Left forelimb (tissue), 1 donor: ENCODE data around the gene LRMDA.

Experiments used
- DNase-seq: peaks from one replicate; pipeline ENCODE4 v3.0.0-alpha.2; 2018; ENCODE audit warnings: low spot score

The LRMDA gene

DNA sequence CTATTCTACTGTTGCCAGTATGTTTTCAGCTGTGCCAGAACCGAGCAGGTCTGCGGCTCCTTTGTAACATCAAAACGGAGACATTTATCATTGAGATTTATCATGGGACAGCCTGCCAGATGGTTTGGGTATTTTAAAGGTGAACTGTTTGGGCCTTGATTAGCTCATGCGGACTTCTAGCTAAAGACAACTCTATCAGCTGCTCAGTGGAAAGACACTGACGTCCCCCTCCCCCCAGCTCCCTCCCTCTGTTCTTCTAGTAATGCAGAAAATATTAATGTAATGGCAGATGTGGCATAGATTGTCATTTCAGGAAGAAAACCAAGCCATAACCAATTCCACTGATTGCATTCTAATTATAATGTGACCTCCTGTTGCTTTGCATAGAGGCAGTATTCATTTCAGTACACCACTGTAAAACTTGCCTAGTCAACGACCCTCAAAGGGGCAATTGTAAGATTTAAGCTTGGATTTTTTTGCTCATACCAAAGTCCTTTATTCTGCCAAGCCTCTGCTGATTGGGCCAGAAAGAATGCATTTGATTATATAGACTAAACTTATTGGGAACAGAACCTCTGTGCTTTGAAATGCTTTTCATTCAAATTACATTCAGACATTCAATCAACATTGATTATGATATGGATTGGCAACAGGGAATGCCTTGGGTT lies 966.8 kb downstream of the LRMDA start:
- no peak for DNase-seq

DNA sequence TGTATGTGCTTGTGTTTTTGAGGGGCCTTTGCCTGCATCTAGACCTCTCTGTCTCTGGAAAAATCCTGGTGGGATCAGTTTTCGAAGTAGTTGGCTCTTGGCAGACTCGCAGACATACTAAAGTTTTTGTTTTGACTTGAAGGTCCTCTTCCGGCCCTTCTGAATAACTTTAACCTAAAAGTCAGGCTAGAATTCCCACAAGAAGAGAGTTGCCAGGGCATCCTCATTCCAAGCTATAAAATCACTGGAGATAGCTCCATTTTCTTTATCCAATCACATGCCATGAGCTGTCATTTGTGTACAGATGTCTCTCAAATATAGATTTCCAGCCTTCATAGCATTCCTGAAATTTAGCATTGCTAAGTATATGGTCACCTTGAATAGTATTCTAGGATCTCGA lies 967.8 kb downstream of the LRMDA start:
- DNase-seq = no peak

DNA sequence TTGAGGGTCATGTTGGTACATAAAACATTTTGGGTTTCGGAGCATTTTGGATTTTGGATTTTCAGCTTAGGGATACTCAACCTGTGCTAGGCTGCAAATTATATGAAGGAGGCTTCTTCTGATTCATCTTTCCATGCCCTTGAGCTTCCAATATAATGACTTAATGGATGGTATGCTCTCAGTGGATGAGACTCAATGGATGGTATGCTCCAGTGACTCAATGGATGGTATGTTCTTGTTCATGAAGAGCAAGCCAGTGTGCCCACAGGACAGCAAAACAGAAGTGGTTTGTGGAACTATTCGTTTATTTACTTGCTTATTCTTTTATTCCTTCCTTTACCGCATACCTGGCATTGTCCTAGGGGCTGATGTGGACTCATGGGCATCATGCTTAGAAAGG lies 969.6 kb downstream of the LRMDA start:
- no peak for DNase-seq

DNA sequence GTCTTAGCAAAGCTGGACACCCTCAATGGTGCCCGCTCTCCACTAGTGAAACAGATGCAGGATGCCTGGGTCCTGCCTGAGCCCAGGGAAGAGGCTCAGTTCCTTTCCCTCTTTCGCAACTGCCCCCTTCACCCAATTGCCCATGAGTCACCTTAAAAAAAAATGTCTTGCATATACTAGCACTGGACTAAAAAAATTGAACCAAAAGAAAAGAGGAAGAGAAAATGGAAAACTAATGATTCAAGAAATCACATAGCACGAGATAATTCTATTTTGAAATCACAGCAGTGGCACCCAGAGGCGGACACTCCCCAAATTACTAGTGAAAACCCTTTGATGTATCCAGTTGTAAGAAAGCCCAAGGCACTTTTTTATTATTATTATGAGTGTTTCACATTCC lies 972.5 kb downstream of the LRMDA start:
- no peak for DNase-seq

DNA sequence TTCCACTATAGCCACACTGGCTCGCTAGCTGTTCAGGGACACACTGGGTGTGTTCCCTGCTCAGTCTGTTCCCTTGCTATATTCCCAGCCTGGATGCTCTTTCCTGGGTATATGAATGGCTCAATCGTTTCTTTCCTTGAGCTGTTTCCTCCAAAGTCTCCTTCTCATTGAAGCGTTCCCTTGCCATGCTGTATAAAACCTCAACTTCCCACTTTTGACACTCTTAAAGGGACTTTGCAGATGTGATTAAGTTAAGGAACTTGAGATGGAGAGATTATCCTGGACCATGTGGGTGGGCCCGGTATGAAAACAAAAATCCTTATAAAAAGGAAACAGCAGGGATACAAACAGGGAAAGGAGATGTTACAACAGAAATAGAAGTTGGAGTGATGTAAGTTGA lies 973.1 kb downstream of the LRMDA start:
- no peak for DNase-seq

DNA sequence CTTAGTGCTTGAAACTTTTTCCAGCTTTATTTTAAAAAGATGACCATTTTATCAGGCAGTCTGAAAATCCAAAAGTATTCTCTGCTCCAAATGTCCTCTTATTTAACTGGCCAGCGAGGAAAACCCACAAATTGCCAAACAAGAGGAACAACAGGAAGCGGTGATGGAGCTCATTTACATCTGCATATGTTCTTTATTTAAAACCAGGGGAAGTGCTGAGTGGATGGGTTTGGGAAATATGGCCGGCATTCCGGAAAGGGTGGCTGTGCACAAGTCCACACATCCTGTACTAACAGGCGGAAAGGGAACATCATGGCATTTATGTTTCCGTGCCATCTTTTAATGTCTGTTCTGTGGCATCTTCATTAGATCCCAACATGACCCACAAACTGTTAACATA lies 974.5 kb downstream of the LRMDA start:
- no peak for DNase-seq

DNA sequence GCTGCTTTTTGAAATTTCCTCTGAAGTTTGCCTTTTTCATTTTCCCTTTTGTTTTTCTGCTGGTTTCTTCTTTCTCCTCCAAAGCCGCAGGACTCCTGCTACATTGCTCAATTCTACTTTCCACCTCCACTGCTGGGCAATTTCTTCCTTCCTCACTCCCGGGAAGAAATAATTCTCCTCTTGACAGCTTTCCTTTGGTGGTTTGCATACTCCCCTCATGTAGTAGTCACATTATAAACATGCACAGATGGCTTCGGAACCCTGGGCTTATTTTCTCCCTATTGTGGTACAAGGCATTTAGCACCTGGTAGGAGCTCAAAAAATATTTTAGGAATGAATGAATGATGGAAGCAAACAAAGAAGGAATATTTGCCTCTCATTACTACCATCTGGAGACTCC lies 977.2 kb downstream of the LRMDA start:
- no peak for DNase-seq

DNA sequence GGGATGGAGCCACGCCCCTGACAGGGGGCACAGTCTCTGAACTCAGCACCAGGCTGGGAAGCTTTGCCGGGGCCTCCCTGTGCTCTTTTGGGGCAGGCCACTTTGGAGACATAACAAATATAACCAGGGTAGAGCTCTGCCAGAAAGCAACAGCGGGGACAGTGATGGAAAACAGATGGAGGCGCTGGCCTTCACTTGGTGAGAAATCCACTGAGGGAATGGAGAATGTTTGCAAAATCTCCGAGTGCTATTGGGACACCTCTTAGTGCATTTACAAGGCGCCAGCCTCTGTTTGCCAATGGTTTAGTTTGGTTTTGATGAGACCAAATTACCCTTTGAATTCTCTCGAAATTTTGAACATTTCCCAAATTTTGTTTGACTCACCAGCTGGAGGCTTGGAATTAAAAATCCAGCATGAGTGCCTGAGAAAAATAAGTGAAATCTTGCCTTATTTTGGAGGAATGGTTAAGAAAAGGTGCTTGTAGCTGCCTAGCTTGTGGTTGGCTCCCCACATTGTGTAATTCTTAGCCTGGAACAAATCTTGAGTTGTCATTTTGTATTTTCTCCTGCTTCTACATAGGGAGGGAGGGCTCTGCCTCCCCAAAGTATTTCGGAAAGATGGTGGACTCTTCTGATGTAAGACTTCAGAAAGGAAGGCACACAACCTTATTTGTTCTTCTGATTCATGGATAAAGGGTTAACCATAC lies 980.5 kb downstream of the LRMDA start:
- no peak for DNase-seq

DNA sequence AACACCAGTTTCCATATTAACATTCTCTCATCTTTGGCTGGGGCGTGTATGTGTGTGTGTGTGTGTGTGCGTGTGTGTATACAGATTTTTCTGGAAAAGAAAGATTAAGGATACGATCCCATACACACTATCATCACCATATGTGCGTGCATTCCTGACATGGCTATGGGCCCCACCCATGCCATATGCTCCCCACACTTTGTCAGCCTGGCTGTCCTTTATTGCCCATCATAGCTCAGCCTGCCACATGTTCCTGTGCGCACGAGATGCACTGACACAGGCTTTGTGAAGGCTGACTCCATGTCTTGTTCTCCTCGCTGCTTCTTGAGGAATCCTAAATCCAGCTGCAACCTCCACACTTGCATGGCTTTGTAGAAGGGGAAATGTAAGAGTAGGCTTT lies 984.1 kb downstream of the LRMDA start:
- no peak for DNase-seq

DNA sequence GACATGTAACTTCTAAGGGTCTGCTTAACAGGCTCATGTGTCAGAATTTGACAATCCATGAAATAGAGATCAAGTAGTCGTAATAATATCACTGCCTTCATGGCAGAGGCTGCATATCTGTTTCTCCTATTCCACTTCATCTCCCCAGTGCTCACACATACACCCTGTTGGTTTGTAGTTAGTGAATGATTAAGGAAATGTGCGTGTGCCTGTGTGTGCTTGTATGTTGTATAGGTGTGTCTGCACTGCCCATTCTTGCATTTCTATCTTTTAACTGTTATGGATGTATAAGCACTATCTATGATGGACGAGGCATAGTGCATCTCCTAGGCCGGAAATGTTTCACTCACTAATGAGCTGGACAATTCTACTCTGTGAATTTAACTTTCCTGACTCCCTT lies 985.2 kb downstream of the LRMDA start:
- no peak for DNase-seq

DNA sequence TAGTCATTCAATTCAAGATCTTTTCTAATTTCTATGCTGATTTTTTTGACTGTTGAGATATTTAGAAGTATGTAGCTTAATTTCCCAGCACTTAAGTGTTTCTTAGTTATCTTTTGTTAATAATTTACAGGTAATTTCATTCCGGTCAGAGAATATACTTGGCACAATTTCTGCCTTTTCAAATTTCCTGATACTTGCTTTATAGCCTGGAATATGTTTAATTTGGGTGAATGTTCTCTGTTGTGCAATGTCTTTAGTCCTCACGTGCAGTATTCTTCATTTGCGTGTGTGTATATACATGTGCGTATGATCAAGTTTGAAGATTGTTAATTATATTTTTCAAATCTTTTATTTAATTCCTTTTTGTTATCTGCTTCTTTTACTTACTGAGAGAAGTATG lies 989.3 kb downstream of the LRMDA start:
- no peak for DNase-seq

DNA sequence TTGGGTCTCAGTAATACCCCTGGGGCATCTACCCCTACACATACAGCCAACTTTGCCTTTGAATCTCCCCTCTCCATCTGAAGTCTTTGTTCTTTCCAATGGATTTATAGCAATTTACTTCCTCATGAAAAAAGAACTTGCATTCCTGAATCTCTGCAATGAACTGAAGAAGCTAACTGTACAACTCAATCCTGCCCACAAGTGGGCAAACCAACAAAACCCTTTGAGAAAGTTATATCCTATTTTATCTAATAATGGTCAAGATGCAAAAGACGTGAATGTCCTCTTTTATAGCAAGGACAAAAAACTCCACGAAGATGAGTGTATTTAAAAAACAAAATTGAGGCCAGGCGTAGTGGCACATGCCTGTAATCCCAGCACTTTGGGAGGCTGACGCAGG lies 991.3 kb downstream of the LRMDA start:
- DNase-seq = no peak

DNA sequence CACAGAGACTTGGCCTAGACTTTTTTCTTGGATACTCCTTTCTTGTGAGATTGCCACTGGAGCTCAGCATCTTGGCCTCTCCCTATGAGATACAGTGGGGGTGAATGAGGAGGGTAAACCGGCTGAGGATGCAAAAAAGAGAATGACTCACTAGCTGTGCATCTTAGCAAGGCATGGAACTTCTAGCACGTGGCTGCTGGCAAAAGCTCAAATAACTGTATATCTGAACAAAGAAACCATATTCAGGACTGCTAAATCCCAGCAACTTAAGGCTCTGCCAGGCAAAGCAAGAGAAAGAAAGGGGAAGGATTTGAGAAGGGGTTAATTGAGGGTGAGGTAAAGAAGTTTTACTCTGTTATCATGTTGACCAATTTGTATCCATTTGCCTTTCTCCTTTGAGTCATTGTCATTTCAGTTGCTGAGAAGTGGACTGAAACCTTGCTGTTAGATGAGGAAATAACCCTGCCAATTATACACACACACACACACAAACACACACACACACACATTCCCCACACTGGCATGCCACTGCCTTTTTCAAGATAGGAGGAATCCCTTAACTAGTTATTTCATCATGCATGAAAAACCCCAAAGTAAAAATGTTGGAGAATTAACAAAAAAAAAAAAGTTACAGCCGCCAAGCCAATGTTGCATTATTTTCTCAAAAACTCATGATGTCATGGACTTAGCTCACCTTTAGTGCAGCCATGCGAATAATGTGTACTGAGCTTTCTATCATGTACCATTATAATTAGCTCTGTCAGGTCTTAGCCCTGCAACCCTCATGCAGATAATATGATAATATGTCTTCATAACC lies 997.3 kb downstream of the LRMDA start:
- DNase-seq = no peak

DNA sequence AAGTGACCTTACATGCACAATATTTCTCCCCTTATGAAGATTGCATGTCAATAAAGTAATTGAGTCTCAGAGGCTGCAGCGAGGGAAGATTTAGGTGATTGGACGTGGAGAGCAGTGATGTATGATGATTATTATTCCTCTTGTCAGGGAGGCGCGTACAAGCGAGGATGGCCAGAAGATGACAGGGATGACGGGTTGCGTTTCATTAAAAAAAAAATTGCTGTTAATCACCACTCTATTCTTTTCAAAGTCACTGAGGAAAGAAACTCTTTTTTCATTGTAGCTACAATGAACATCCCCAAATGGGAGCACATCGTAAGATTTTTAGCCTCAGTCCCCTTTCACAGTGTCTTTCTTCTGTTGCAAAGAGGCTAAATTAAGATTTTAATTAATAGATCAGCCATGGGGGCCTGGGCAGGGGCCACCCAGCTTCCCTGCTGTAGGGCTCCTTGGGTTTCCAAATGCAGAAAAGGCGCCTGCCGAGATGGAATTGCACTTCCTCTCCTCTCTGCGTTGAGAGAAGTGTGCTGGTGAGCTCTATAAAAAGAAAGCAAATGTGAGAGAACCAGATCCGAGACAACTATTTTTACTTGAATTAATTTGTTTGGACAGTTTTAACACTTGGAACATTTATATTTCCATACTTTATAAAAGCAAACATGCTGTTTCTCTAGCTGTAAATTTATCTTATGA lies 998.1 kb downstream of the LRMDA start:
- no peak for DNase-seq

DNA sequence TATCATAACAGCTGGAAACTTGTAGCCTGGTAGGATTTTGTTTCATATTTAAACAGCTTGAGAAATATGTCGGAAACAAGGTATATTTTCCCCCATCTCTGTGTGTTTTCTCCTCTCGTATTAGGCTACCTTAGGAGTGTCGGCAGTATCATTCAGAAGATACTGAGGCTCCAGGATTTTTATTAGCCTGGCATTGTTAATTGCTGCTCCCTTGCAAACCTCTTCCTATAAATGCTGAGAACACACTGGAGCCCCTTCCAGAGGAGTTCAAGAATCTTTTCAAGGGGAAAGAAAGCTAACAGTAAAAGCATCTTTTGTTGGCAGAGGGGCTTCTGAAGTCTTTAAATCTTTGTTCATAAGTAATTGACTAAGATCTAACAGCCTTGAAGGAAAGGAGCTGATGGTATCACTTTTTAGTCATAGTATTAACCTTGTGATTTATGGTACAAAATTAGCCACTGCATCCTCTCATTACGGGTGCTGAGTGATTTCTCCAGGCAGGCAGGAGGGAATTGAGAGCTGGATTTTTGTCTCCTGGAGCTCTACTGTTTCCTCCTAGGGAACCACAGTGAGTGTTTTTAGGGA lies 998.7 kb downstream of the LRMDA start:
- DNase-seq = no peak

DNA sequence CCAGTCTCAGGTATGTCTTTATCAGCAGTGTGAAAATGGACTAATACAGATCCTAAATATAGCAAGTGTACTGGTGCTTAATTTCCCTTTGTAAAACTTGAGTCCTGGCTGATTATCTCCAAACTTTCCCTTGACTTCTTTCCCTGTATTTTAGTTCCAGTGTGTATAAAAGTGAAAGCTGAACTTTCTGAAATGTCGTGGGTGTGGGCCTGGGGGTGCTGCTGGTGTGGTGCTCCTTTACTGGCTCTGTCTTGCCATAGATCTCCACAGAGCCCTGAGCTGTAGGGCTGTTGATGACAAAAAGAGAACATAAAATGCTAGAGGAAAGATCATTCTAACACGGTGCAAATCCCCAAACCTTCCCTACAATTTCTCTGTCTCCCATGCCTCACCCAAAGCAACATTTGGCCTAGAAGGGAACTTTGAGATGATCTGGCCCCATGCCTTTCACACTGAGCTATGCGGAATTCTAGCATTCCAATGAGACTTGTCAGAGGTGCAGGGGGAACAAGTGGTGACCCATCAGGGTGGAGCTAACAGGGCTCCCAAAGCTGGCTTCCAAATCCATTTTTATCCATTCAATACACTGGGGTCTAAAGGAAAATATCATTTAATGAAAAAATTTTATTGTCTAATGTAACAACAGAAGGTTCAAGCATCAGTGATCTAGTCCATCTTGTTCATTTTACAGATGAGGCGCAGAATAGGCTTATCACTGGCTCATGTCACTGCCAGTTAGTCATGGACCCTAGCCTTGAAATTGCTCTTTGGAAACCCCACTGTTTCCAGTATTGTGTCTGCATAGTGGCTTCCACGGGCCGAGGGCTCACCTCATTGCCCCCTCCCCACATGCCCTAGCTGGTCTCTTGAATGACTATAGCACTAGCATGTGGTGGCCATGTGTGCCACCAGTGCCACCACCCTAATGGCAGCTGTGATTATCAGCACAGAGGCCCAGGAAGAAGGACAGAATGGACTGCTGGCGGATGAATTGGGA lies 1000.9 kb downstream of the LRMDA start:
- no peak for DNase-seq

DNA sequence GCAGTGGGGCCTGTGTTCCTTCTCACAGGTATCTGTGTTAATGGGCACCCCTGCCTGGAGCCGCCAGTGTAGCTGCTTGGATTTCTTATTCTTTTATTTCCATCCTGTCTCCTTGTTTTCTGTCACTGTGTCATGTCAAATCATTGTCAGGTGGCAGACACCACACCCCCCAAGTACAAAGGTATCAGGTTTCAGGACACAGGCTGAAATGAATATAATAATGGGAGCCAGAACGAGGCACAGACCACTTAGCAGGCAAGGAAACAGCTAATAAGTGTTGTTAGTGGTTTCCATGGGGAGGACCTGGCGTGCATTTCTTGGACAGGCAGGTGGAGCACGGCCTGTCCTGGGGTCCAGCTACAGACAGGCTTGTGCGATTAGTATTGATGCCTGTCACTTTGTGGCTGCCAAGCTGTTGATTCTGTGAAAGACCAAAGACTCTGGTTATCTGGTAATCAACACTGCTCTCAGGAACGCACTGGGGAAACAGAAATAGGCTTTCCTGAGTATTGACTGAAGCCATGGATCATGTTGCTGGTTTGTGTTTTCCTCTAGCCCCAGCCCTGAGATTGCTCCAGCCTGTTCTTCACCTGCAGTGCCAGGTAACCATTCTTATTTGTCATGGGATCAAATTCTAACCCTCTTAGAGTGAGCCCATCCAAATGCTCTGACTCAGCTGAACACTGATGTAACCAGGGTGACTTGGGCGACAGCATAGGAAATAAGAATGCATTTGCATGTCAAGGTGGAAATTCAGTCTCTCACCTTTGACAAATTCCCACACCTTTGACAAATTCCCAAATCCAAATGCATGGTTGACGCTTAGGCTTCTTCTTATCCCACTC lies 1002.0 kb downstream of the LRMDA start:
- no peak for DNase-seq

DNA sequence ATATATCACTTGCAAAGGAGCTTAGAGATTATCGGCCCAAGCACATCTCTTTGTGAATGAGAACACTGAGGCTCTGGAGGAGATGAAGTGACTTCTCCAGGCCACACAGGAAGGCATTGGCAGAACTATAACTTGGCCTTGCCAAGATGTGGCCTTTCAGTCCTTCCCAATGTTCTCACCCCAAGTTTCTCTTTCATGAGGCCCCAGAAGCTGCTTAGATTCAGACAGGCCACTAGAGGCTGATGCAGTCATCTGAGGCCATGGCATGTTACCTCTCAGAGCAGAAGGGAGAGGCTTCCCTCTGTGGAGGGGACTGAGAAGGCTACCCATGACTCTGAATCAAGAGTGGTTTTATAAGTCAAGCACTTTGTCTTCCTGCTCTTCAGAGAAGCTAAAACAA lies 1003.7 kb downstream of the LRMDA start:
- DNase-seq = no peak

DNA sequence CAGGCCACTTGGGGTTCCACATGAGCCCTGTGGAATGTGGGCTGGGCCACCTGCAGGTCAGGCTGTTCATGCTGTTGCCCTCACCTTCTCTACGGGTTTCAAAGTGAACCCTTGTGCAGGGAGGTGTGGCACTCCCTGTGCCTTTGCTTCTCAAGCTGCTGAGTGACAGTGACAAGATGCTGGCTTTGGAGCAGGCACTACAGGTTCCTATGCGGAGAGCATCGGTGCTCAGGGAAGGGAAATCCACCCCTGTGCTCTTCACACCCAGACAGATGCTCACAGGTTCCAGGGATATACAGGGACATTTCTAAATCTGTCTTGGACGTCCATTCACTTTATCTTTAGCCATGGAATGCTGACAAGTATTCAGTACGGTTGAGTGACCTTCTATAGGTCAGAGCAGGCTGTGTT lies 1005.0 kb downstream of the LRMDA start:
- no peak for DNase-seq

DNA sequence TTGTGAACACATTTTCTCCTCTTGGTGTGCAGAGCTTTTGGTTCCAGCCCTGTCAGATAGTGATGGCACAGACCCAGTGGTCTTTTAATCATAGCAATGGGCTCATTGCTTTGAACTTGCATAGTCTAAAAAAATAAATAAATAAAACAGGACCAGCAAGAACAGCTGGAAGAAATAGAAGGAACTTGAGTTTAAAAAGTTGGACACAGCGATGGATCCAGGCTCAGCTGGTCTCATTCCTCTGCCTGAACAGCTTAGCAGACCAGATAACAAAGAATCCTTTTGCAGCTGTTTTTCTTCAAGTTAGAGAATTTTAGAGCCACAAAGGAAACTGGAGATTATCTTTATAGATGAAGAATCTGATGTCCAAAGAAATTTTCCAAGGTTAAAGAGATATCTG lies 1005.6 kb downstream of the LRMDA start:
- DNase-seq = no peak
